ENCODE measurements around the gene TRIM7.

Gene TRIM7

GRCh38 chr5:181200816-181201215 lies 4.2 kb downstream of the TRIM7 start:
- TF ChIP-seq EZH2phosphoT487 (IDR thresholded peaks at IDR 0.05; ENCODE audit: borderline replicate concordance, low read length) (no peak), CTCF (IDR thresholded peaks at IDR 0.05; ENCODE audit: low read depth, low read length, poor library complexity, severe bottlenecking) (no peak)
- Histone ChIP-seq H3K27ac (ENCODE audit: low read depth, low read length) (no peak overlapping the region), H3K4me2 (ENCODE audit: low read length) (no peak overlapping the region)

GRCh38 chr5:181199881-181200638 lies 4.9 kb downstream of the TRIM7 start:
- peaks cover 16% of the 10 kb centered on the region for H3F3A ChIP-seq (ENCODE audit: control insufficient read depth, insufficient read depth)
- no peaks in the 10 kb centered on the region for H3K9me3 ChIP-seq (ENCODE audit: control insufficient read depth, insufficient read depth, low read length)
- no peak overlapping the region for H3K27ac ChIP-seq (ENCODE audit: low read depth, low read length)
- H3K4me2 ChIP-seq (ENCODE audit: low read length) = no peak overlapping the region
- no peak overlapping the region for H3K4me3 ChIP-seq (ENCODE audit: low read length)
- peaks cover 47% of the 10 kb centered on the region for H3K27me3 ChIP-seq (ENCODE audit: control insufficient read depth, low read length)
- H3K79me2 ChIP-seq (ENCODE audit: control insufficient read depth, low read length) = no peaks in the 10 kb centered on the region
- H3K4me1 ChIP-seq (ENCODE audit: control insufficient read depth, low read length) = peaks cover 45% of the 10 kb centered on the region
- H4K20me1 ChIP-seq (ENCODE audit: control insufficient read depth, insufficient read depth, low read depth, low read length) = no peaks in the 10 kb centered on the region
- no peaks in the 10 kb centered on the region for H3K36me3 ChIP-seq (ENCODE audit: control insufficient read depth, low read length)
- no peak for TF ChIP-seq CTCF (IDR thresholded peaks at IDR 0.05; ENCODE audit: low read depth, low read length, poor library complexity, severe bottlenecking)
- TF ChIP-seq EZH2phosphoT487 (IDR thresholded peaks at IDR 0.05; ENCODE audit: borderline replicate concordance, low read length) = no peak
- no peaks in the 10 kb centered on the region for H3K9me2 ChIP-seq (replicated peaks; ENCODE audit: control insufficient read depth, low read length)

More at GRCh38 chr5:181200816-181201215, 4.2 kb downstream of the TRIM7 start:
- no peaks in the 10 kb centered on the region for H3K79me2 ChIP-seq (ENCODE audit: control insufficient read depth, low read length)
- H3K36me3 ChIP-seq (ENCODE audit: control insufficient read depth, low read length) = no peaks in the 10 kb centered on the region
- no peaks in the 10 kb centered on the region for H3K9me3 ChIP-seq (ENCODE audit: control insufficient read depth, insufficient read depth, low read length)
- no peaks in the 10 kb centered on the region for H3K9me2 ChIP-seq (replicated peaks; ENCODE audit: control insufficient read depth, low read length)
- H4K20me1 ChIP-seq (ENCODE audit: control insufficient read depth, insufficient read depth, low read depth, low read length) = no peaks in the 10 kb centered on the region
- peaks cover 55% of the 10 kb centered on the region for H3K27me3 ChIP-seq (ENCODE audit: control insufficient read depth, low read length)
- peaks cover 16% of the 10 kb centered on the region for H3F3A ChIP-seq (ENCODE audit: control insufficient read depth, insufficient read depth)
- no peak overlapping the region for H3K4me3 ChIP-seq (ENCODE audit: low read length)
- H3K4me1 ChIP-seq (ENCODE audit: control insufficient read depth, low read length) = peaks cover 53% of the 10 kb centered on the region

GRCh38 chr5:181198905-181199519 lies 6.0 kb downstream of the TRIM7 start:
- Histone ChIP-seq H3K27me3 (ENCODE audit: control insufficient read depth, low read length) (peaks cover 37% of the 10 kb centered on the region), H3K36me3 (ENCODE audit: control insufficient read depth, low read length) (no peaks in the 10 kb centered on the region), H3K9me3 (ENCODE audit: control insufficient read depth, insufficient read depth, low read length) (no peaks in the 10 kb centered on the region), H3K4me3 (ENCODE audit: low read length) (peak overlapping the region; percentile 26), H3K79me2 (ENCODE audit: control insufficient read depth, low read length) (no peaks in the 10 kb centered on the region), H3K4me1 (ENCODE audit: control insufficient read depth, low read length) (peaks cover 37% of the 10 kb centered on the region), H3K9me2 (replicated peaks; ENCODE audit: control insufficient read depth, low read length) (no peaks in the 10 kb centered on the region), H3F3A (ENCODE audit: control insufficient read depth, insufficient read depth) (peaks cover 16% of the 10 kb centered on the region), H3K27ac (ENCODE audit: low read depth, low read length) (no peak overlapping the region), H3K4me2 (ENCODE audit: low read length) (peak overlapping the region; percentile 34), H4K20me1 (ENCODE audit: control insufficient read depth, insufficient read depth, low read depth, low read length) (no peaks in the 10 kb centered on the region)
- TF ChIP-seq EZH2phosphoT487 (IDR thresholded peaks at IDR 0.05; ENCODE audit: borderline replicate concordance, low read length) = no peak
- no peak for TF ChIP-seq CTCF (IDR thresholded peaks at IDR 0.05; ENCODE audit: low read depth, low read length, poor library complexity, severe bottlenecking)
